WERI-Rb-1 (cell line): ENCODE results near the gene CCT6B.
A peak's percentile ranks its signal among the peaks of the same experiment; 100 is the strongest.

Experiments used
- DNase-seq: peaks from one replicate; pipeline ENCODE4 v3.0.0-alpha.2; 2020
- H3K27ac ChIP-seq: fragments of 250-450 bp; sonication (Bioruptor Pico); 2 replicates; pipeline ENCODE4 v1.5.1; 2020; ENCODE audit warnings: mild to moderate bottlenecking, moderate library complexity
- H3K27me3 ChIP-seq: fragments of 250-450 bp; sonication (Bioruptor Pico); 2 replicates; pipeline ENCODE4 v1.5.1; 2021; ENCODE audit warnings: mild to moderate bottlenecking, low read depth, moderate library complexity; ENCODE audit not compliant: insufficient read depth, severe bottlenecking
- H3K36me3 ChIP-seq: fragments of 250-450 bp; sonication (Bioruptor Pico); 2 replicates; pipeline ENCODE4 v1.5.1; 2020; ENCODE audit warnings: mild to moderate bottlenecking, moderate library complexity
- H3K4me3 ChIP-seq: 2 replicates; pipeline ENCODE4 v1.5.1; 2011; ENCODE audit warnings: low read depth, mild to moderate bottlenecking, control low read depth, low read length
- H3K9me3 ChIP-seq: fragments of 250-450 bp; sonication (Bioruptor Pico); 2 replicates; pipeline ENCODE4 v1.5.1; 2021; ENCODE audit warnings: mild to moderate bottlenecking, moderate library complexity; ENCODE audit not compliant: severe bottlenecking
- CTCF ChIP-seq: IDR thresholded peaks from 2 replicates; pipeline ENCODE4 v1.5.1; 2011; ENCODE audit warnings: low read depth, mild to moderate bottlenecking, control low read depth, inconsistent platforms, low read length

Gene CCT6B, protein sequence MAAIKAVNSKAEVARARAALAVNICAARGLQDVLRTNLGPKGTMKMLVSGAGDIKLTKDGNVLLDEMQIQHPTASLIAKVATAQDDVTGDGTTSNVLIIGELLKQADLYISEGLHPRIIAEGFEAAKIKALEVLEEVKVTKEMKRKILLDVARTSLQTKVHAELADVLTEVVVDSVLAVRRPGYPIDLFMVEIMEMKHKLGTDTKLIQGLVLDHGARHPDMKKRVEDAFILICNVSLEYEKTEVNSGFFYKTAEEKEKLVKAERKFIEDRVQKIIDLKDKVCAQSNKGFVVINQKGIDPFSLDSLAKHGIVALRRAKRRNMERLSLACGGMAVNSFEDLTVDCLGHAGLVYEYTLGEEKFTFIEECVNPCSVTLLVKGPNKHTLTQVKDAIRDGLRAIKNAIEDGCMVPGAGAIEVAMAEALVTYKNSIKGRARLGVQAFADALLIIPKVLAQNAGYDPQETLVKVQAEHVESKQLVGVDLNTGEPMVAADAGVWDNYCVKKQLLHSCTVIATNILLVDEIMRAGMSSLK

DNA sequence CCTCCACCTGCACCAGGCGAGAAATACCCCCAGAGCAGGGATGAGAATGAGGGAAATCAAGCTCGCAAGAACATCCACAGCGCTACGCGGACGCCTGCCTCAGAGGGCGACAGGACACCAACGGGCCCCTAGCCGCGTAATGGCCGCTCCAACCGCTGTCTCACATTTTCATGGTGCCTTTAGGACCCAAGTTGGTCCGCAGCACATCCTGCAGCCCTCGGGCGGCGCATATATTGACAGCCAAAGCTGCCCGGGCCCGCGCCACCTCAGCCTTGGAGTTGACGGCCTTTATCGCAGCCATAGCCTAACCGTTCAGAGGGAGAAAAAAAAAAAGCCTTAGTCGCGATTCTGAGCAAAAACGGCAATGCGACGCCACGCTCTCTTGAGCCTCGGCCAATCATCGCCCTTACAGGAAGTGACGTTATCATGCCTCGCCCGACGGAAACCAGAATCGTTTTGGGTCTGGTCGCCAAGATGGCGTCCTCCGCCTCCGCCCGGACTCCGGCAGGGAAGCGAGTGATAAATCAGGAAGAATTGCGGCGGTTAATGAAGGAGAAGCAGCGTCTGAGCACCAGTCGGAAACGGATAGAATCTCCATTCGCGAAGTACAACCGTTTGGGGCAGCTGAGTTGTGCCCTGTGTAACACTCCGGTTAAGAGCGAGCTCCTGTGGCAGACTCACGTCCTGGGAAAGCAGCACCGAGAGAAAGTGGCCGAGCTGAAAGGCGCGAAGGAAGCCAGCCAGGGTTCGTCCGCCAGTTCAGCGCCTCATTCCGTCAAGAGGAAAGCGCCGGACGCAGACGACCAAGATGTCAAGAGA lies at the start of gene CCT6B, which contains the start of gene ZNF830:
TSS of gene CCT6B (minus strand) at position 368 of the 819 bp plus-strand sequence. CDS start at position 301, 67 bp downstream.
TSS of gene ZNF830 (plus strand) at position 448 of the 819 bp plus-strand sequence. CDS start at position 475, 27 bp downstream.
- 0 out of 2 replicates have a peak, but pooled peaks have one; percentile 2 for TF ChIP-seq CTCF
- Histone ChIP-seq H3K9me3 (no peaks in the 10 kb centered on the region), H3K4me3 (peak within 1 kb of the TSS; percentile 79), H3K36me3 (peaks cover 36% of the 10 kb centered on the region), H3K27ac (peak within 1 kb of the TSS; percentile 94), H3K27me3 (no peaks in the 10 kb centered on the region)
- DNase-seq = peak; percentile 89

GRCh38 chr17:35010093-35010492 lies 48.8 kb upstream of the CCT6B start:
- Histone ChIP-seq H3K36me3 (peaks cover 14% of the 10 kb centered on the region), H3K27ac (no peak overlapping the region), H3K27me3 (no peaks in the 10 kb centered on the region), H3K9me3 (no peaks in the 10 kb centered on the region), H3K4me3 (no peak overlapping the region)
- TF ChIP-seq CTCF = no peak
- DNase-seq = no peak

DNA sequence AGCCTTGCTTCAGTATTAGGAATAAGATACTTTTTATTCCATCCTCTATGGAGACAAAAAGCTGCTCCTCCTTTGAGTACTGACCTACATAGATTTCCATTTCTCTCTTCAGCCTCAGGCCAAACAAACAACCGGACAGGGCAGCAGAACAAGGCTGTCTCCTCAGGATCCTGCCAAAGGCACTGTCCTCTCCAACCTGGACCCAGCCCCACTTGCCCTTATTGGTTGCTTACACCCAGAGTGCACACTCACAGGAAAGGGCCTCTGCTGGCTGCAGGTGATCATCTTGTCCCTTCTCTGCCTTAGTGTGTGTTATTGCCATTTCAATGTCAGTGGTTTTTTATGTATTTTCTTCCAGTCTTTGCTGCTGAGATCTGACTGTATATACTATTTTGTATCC lies 45.7 kb upstream of the CCT6B start:
- Histone ChIP-seq H3K4me3 (no peak overlapping the region), H3K27me3 (no peaks in the 10 kb centered on the region), H3K36me3 (peaks cover 24% of the 10 kb centered on the region), H3K27ac (no peak overlapping the region), H3K9me3 (no peaks in the 10 kb centered on the region)
- no peak for DNase-seq
- TF ChIP-seq CTCF = no peak

GRCh38 chr17:35006345-35006744 lies 45.1 kb upstream of the CCT6B start:
- Histone ChIP-seq H3K27ac (no peak overlapping the region), H3K27me3 (no peaks in the 10 kb centered on the region), H3K36me3 (peaks cover 30% of the 10 kb centered on the region), H3K4me3 (no peak overlapping the region), H3K9me3 (no peaks in the 10 kb centered on the region)
- TF ChIP-seq CTCF = no peak
- no peak for DNase-seq

DNA sequence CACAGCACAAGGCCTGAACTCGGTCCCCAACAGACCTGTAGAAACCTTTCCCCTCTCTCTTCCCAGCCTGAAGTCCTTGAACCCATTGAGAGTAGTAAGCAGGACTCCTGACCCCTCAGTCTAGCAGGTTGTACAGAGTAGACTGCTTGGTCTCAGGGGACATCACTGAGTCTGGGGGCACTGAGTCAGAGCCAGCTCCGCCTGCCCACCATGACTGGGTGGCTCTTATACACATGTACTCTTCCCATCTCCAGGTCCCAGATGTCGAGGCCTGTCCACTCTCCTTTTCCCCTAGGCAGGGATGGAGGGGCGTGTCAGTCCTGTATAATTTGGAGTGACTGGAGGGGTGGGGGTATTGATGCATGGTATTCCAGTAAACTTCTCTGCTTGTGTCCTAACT lies 42.5 kb upstream of the CCT6B start:
- DNase-seq = no peak
- H3K9me3 ChIP-seq = no peaks in the 10 kb centered on the region
- H3K27me3 ChIP-seq = no peaks in the 10 kb centered on the region
- H3K4me3 ChIP-seq = no peak overlapping the region
- no peak overlapping the region for H3K27ac ChIP-seq
- no peak for TF ChIP-seq CTCF
- peaks cover 46% of the 10 kb centered on the region for H3K36me3 ChIP-seq
